ENCODE measurements around the gene NEURL1B.

GRCh38 chr5:172686111-172686510 is 45.0 kb downstream of the NEURL1B start:
- TF ChIP-seq POLR2A (IDR thresholded peaks at IDR 0.05), result no peak
- TF ChIP-seq CTCF (IDR thresholded peaks at IDR 0.05), result no peak

All from tibial nerve (tissue), 3 donors.